ENCODE measurements around the gene EFCC1.

- TF ChIP-seq ARNTL (CRISPR knock-in tag; IDR thresholded peaks at IDR 0.05; ENCODE audit: borderline replicate concordance, low read depth), result no peak
- TF ChIP-seq, protein P1, sequence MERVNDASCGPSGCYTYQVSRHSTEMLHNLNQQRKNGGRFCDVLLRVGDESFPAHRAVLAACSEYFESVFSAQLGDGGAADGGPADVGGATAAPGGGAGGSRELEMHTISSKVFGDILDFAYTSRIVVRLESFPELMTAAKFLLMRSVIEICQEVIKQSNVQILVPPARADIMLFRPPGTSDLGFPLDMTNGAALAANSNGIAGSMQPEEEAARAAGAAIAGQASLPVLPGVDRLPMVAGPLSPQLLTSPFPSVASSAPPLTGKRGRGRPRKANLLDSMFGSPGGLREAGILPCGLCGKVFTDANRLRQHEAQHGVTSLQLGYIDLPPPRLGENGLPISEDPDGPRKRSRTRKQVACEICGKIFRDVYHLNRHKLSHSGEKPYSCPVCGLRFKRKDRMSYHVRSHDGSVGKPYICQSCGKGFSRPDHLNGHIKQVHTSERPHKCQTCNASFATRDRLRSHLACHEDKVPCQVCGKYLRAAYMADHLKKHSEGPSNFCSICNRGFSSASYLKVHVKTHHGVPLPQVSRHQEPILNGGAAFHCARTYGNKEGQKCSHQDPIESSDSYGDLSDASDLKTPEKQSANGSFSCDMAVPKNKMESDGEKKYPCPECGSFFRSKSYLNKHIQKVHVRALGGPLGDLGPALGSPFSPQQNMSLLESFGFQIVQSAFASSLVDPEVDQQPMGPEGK (CRISPR knock-in tag; IDR thresholded peaks at IDR 0.05; ENCODE audit: borderline replicate concordance), result no peak
- TF ChIP-seq ESRRG (CRISPR knock-in tag; IDR thresholded peaks at IDR 0.05), result no peak
- TF ChIP-seq, protein P2, sequence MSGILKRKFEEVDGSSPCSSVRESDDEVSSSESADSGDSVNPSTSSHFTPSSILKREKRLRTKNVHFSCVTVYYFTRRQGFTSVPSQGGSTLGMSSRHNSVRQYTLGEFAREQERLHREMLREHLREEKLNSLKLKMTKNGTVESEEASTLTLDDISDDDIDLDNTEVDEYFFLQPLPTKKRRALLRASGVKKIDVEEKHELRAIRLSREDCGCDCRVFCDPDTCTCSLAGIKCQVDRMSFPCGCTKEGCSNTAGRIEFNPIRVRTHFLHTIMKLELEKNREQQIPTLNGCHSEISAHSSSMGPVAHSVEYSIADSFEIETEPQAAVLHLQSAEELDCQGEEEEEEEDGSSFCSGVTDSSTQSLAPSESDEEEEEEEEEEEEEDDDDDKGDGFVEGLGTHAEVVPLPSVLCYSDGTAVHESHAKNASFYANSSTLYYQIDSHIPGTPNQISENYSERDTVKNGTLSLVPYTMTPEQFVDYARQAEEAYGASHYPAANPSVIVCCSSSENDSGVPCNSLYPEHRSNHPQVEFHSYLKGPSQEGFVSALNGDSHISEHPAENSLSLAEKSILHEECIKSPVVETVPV (CRISPR knock-in tag; IDR thresholded peaks at IDR 0.05), result no peak
- TF ChIP-seq ZNF70 (CRISPR knock-in tag; IDR thresholded peaks at IDR 0.05), result no peak
- TF ChIP-seq ZNF8 (CRISPR knock-in tag; IDR thresholded peaks at IDR 0.05), result no peak
- TF ChIP-seq CREB5 (CRISPR knock-in tag; IDR thresholded peaks at IDR 0.05; ENCODE audit: low read depth), result no peak
These were observed 17.2 kb downstream of the EFCC1 start for GRCh38 chr3:129018271-129018670.

Data from SK-N-SH treated with all-trans-retinoic acid at 6 μM for 48 hours (cell line).